GM19467 (cell line): Measurements from ENCODE around the gene NCAPD3.

Experiments
- ATAC-seq: cut with Tn5 transposase; IDR thresholded peaks from one replicate; pipeline ENCODE4 v1.9.1; 2021; ENCODE audit warnings: mild to moderate bottlenecking, moderate library complexity; ENCODE audit not compliant: unreplicated experiment

Gene NCAPD3

GRCh38 chr11:134254433-134255183 is 30.8 kb upstream of the NCAPD3 start:
- ATAC-seq, result no peak

DNA sequence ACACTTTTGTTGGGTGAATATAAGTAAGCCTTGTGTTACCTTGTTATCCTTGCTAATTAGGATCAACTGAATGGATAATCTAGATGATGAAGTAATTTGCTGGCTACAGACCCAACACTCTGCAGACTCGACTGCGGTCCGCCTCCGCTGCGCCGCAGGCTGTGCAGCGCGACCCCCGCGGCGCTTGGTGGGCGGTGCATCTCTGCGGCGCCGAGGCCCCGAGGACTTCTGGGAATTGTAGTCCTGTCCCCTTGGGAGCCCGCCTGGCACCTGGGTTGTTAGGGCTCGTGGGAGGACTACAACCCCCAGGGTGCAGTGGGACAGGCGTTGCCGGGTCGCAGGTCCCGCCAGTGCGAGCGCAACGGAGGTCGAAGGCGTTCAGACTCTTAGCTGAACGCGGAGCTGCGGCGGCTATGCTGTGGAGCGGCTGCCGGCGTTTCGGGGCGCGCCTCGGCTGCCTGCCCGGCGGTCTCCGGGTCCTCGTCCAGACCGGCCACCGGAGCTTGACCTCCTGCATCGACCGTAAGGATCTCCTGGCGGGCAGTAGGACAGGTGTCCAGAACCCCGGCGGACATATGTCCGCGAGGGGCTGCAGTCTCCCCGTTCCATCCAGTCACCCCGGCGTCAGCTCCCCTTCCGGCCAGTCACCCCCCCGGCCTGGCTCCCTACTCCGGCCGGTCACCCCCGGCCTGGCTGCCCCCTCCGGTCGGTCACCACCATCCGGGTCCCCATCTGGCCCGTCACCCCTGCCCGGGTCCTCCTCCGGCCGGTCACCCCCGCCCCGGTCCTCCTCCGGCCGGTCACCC is 29.6 kb upstream of the NCAPD3 start, which contains the start of the genes ACAD8 and THYN1:
TSS of gene ACAD8 (plus strand) at position 381 of the 806 bp plus-strand sequence. CDS start at position 414, 33 bp downstream.
TSS of gene THYN1 (minus strand) at position 165 of the 806 bp plus-strand sequence. CDS start 470 bp downstream, outside the sequence.
- ATAC-seq, result peak; percentile 99

- peak; percentile 24 for ATAC-seq
Observed at GRCh38 chr11:134252346-134253187, 28.8 kb upstream of the NCAPD3 start.

GRCh38 chr11:134250675-134251074 is 26.9 kb upstream of the NCAPD3 start:
- no peak for ATAC-seq

DNA sequence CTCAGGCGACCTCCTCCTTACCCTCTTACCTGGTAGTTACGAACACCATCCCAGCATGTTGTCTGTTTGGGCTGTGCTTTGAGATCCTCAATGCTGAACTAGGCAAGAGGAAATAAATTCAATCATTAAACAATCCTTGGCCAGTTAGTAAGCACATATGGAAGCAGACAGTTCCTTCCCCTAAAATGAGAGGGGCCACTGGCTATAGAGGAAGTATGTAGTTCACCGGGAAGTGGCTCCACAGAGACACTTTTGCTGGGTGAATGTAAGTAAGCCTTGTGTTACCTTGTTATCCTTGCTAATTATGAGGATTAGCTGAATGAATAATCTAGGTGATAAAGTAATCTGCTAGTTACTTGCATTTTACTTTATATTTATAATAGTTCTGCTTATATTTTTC is 26.5 kb upstream of the NCAPD3 start:
- no peak for ATAC-seq

- no peak for ATAC-seq
Observed at GRCh38 chr11:134248910-134249480, 25.2 kb upstream of the NCAPD3 start.

DNA sequence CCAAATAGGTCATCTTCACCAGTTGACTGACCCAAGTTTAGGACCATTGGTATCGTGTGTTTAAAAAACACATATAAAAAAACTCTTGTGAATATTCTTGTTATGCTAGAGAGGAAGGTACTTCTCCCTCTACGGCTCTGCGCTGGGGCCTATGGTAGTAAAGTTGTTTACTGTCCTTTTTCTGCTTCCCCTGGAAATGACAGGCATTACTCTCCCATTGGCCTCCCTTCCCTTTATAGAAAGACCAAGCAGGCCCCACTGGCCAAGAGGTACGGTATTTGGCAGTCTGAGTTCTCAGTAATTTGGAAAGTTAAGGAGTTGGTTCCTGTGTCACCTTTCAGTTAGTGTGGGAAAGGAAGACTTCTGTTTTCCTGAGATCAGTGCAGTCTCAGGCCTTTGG is 22.9 kb upstream of the NCAPD3 start:
- no peak for ATAC-seq

DNA sequence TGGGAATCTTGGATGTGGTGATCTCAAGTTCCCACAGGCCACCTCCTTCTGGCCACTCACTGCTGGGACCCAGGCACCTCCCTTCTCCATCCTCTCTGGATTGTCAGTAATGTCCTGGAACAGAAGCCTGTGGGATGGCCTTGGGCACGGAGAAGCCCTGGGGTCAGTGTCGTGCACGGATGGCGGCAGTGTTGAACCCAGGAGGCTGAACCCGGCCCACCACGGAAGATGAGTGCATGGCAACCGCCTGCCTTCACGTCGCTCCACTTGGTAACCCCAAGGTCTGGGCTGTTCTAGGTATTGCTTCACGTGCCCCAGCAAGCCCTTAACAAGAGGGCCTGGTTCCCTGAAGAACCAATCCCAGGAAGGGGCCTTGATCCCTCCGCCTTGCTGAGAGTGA is 22.3 kb upstream of the NCAPD3 start:
- no peak for ATAC-seq

DNA sequence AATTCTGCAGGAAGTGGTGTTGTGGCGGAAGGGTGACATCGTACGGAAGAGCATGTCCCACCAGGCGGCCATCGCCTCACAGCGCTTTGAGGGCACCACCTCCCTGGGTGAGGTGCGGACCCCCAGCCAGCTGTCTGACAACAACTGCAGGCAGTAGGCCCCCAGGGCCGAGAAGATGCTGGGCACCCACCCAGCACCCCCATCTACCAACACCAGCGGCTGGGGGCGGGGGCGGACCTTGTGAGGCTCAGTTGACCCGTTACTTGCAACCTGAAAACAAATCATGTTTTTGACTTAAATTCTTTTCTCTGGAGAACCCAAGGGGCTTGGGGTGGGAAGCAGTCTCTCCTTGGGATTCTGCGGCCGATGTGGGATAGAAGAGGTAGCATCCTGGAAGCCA is 21.7 kb upstream of the NCAPD3 start:
- no peak for ATAC-seq

DNA sequence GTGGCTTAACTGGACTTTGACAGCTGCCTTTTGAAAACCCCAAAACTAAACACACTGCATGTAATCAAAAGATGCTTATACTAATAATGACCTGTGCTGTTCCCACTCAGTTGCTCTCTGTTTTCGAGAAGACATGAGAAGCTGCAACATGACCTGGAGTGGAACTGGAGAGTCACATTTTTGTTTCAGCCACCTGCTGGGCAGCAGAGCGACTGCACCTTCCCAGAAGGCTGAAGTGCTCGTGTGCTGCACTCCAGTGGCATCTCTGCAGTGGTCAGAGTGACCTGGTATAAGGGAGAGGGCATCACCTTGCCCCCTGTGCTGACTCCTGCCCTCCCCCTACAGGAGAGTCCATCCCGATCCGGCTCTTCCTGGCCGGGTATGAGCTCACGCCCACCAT is 20.8 kb upstream of the NCAPD3 start:
- peak; percentile 82 for ATAC-seq

DNA sequence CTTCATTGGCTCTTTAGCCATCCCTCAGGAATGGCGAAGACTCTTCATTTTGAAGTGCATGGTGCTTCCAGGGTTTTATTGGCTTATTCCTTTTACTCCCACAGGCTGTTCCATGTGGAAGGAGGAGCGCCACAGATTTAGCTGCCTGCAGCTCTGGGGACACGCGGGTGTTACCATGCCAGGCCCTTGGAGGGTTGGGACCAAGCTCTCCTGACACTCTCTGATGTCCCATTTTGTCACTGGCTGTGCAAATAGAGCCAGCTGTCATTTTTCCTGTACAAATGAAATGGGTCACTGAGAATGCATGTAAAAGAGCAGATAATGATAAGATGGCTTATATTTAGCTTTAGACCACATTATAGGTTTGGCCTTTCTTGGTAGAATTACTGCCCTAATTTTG is 20.1 kb upstream of the NCAPD3 start:
- no peak for ATAC-seq

DNA sequence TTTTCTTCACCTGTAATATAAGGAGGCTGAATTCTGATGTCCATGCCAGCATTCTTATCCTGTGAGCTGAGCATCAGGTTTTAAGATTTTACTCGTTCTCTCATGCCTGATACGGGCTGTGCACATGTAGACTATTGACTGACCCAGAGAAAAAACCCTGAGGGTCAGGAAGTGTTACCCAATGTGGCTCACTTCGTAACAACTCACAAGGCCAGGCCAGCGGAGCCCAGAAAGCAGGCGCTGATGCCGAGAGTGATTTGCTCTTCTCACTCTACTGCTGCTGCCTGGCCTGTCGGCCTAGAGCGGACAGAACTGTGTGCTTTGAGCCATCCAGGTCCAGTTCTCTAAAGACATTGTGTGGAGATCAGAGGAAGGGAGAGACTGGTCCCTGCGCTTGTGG is 18.6 kb upstream of the NCAPD3 start:
- ATAC-seq, result no peak

- ATAC-seq, result no peak
Observed at GRCh38 chr11:134240592-134240991, 16.8 kb upstream of the NCAPD3 start.

DNA sequence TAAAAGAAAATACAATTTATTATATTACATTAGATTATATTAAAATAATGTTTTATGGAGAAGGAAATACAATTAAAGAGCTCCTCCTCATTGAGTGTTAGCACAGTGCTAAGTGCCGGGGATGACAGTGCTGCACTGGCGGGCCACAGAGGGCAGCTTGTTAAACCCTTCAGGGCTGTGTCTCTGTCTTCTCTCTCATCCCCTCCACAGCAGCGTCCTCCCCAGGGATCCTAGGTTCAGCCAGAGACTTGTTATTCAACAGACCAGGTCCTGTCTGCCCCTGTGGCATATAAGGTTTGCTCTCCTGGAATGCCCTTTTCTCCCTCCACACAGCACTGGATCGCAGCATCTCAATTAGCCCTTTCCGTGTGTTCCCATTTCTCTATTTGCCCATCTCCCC is 15.2 kb upstream of the NCAPD3 start:
- ATAC-seq, result no peak

DNA sequence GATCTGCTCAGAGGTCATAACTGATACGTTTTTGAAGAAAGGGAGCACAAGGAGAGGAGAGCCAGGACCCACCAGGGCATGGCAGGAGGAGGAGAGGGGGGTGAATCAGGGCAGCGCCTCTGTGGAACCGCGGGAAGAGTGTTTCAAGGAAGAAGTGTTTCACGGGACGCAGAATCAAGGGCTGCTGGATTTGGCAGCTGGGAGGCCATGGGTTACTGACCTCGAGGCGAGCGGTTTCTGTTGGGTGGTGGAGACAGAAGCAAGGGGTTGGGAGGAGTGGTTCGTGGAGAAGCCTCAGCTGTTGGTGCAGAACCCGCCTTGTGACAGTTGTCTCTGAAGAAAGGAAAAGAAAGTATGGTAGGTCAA is 13.8 kb upstream of the NCAPD3 start:
- ATAC-seq, result no peak

- ATAC-seq, result no peak
Observed at GRCh38 chr11:134236834-134237556, 13.2 kb upstream of the NCAPD3 start.

DNA sequence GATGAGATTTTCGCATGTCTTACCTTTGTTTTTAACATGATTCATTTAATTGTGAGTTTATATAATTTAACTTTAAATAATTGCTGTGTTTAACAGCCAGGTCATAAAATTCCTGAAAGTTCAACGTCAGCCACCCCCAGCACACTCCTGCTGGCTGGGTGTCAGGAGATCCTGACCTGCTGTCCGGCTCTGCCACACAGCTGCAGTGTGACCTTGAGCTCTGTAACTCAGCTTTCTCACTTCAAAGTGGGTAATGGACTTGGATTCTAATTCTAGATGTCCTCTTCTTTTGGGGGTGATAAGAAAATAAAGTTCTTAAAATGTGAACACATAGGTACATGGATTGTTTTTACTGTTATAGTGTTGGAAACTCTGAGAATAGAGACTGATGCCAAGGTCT is 11.6 kb upstream of the NCAPD3 start:
- no peak for ATAC-seq

- ATAC-seq, result no peak
Observed at GRCh38 chr11:134233729-134234179, 10.0 kb upstream of the NCAPD3 start.

- no peak for ATAC-seq
Observed at GRCh38 chr11:134231958-134232659, 8.3 kb upstream of the NCAPD3 start.

GRCh38 chr11:134230339-134230738 is 6.6 kb upstream of the NCAPD3 start:
- ATAC-seq, result no peak
